Spleen (tissue), 11 donors: ENCODE measurements around the gene POU1F1. TPM values are rescaled to one million over a fixed set of nuclear protein-coding genes. Genes with fewer than 3 reads are reported as not detected.

ENCODE experiments used
- DNase-seq: peaks from one replicate; pipeline ENCODE4 v3.0.0-alpha.2; 2020
- H3K27ac ChIP-seq, 8 donors: fragments of 200-600 bp; sonication (generic) in 7 of 8; 1 replicate in 4 of 8; 2 replicates in 4 of 8; pipeline versions ENCODE4 v1.5.0 to v1.8.0; 2016 to 2021; ENCODE audit warnings: inconsistent platforms in 4 of 8, mild to moderate bottlenecking in 4 of 8, moderate library complexity in 1 of 8
- H3K27me3 ChIP-seq, 7 donors: fragments of 200-600 bp; sonication (generic) in 6 of 7; replicated peaks in 1 of 7; 1 replicate in 4 of 7; 2 replicates in 3 of 7; pipeline versions ENCODE4 v1.5.0 to v1.8.0; 2016 to 2021; ENCODE audit warnings: inconsistent platforms in 3 of 7, mild to moderate bottlenecking in 1 of 7
- H3K36me3 ChIP-seq, 6 donors: fragments of 200-600 bp; sonication (generic) in 5 of 6; 1 replicate in 4 of 6; 2 replicates in 2 of 6; pipeline versions ENCODE4 v1.5.0 to v1.8.0; 2016 to 2021; ENCODE audit warnings: inconsistent platforms in 2 of 6
- H3K4me1 ChIP-seq, 6 donors: fragments of 200-600 bp; sonication (generic) in 5 of 6; 1 replicate in 3 of 6; 2 replicates in 3 of 6; pipeline versions ENCODE4 v1.5.0 to v1.8.0; 2016 to 2021; ENCODE audit warnings: inconsistent platforms in 3 of 6
- H3K4me3 ChIP-seq, 8 donors: fragments of 200-600 bp; sonication (generic) in 7 of 8; 1 replicate in 4 of 8; 2 replicates in 4 of 8; pipeline versions ENCODE4 v1.5.0 to v1.8.0; 2016 to 2021; ENCODE audit warnings: inconsistent platforms in 4 of 8, mild to moderate bottlenecking in 4 of 8, moderate library complexity in 2 of 8
- H3K9me3 ChIP-seq, 8 donors: fragments of 200-600 bp; sonication (generic) in 7 of 8; 1 replicate in 4 of 8; 2 replicates in 4 of 8; pipeline versions ENCODE4 v1.5.0 to v1.8.0; 2016 to 2021; ENCODE audit warnings: inconsistent platforms in 4 of 8
- CTCF ChIP-seq, 11 experiments: fragments of 200-600 bp in 7 of 11; fragments of 450-650 bp in 4 of 11; sonication (generic) in 4 of 11; IDR thresholded peaks in 8 of 11; conservative IDR thresholded peaks in 3 of 11; 1 replicate in 7 of 11; 2 replicates in 4 of 11; pipeline versions ENCODE4 v1.4.0 to v1.8.0; 2016 to 2021; ENCODE audit warnings: antibody characterized with exemption in 11 of 11, inconsistent platforms in 4 of 11, mild to moderate bottlenecking in 1 of 11
- POLR2A ChIP-seq, 3 donors: fragments of 450-650 bp; IDR thresholded peaks; one replicate each; pipeline ENCODE4 v1.5.1; 2017; ENCODE audit warnings: antibody characterized with exemption in 3 of 3, mild to moderate bottlenecking in 1 of 3
- POLR2AphosphoS5 ChIP-seq, 3 donors: sonication (generic); formaldehyde crosslinking; IDR thresholded peaks; one replicate each; pipeline ENCODE4 v1.5.1; 2017; ENCODE audit warnings: antibody characterized with exemption in 3 of 3
- WGBS, 5 donors: extraction: QIAGEN DNeasy Blood & Tissue Kit in 3 of 5; methylation state at CpG; one replicate each; pipeline versions ENCODE4 v1.1.5 to v1.1.7; 2013 to 2018; 5-methylcytosine and 5-hydroxymethylcytosine counted together
- intact Hi-C: fragments of 100-400 bp; cut with DNase I; formaldehyde crosslinking; loops from one replicate; pipeline ENCODE4 v1.15.0; 2023; ENCODE audit warnings: low total_unique reads
- polyA plus RNA-seq, 3 donors: library from polyadenylated mRNA; stranded (reverse); fragments of 200-250 nt; gene quantifications; one replicate each; pipeline ENCODE4 v1.2.1, GENCODE V29; 2013
- total RNA-seq, 7 donors: library from RNA; depleted of rRNA in 3 of 7; stranded (reverse); fragments of >200 nt in 3 of 7; fragmentation: NEBNext Ultra II Directional in 4 of 7; extraction: Animal tissue kit (Norgen Biotek cat#: 25700) in 4 of 7; gene quantifications; one replicate each; pipeline versions ENCODE4 v1.1.0 to v1.2.1, GENCODE V29; 2016 to 2021
- donor health status: healthy with polysubstance abuse.
- donor health status: DM: no; HTN: no; CAD: no; lungs with moderate emphysema.
- donor health status: DM: no; HTN: no; CAD: no.
- donor health status: Bipolar disorder and iron deficiency.
- donor health status: healthy.
- donor health status: DM: no; HTN: no; CAD: no.
- donor health status: DM: yes; HTN: yes; CAD: no.

The POU1F1 gene
- total and polyA plus RNA-seq, 10 donors: not detected

GRCh38 chr3:87246662-87247429, 29.5 kb downstream of the POU1F1 start:
- 74 to 94% (median 82%) methylated on average over 3 of the region's 3 CpGs for WGBS, 5 donors
- DNase-seq: no peak
- Histone ChIP-seq H3K9me3 (no peaks in the 10 kb centered on the region), H3K4me3 (no peak overlapping the region), H3K27me3 (no peaks in the 10 kb centered on the region), H3K36me3 (peaks cover 0 to 66% (median 32%) of the 10 kb centered on the region in 6 donors), H3K27ac (no peak overlapping the region), H3K4me1 (no peaks in the 10 kb centered on the region)
- intact Hi-C loops: no loop called here
- no peak for TF ChIP-seq CTCF (IDR thresholded peaks at IDR 0.05 in 8 of 11, conservative IDR thresholded peaks at IDR 0.05 in 3 of 11)
- TF ChIP-seq POLR2A (IDR thresholded peaks at IDR 0.05): no peak
- TF ChIP-seq POLR2AphosphoS5 (IDR thresholded peaks at IDR 0.05): no peak

- Histone ChIP-seq H3K4me3 (no peak overlapping the region), H3K27ac (no peak overlapping the region), H3K4me1 (peaks cover 0 to 23% (median 15%) of the 10 kb centered on the region in 6 donors), H3K9me3 (no peaks in the 10 kb centered on the region), H3K36me3 (peaks cover 0 to 22% (median 0%) of the 10 kb centered on the region in 6 donors), H3K27me3 (no peaks in the 10 kb centered on the region)
- 91 to 100% (median 93%) methylated on average over 1 of the region's 1 CpG for WGBS, 5 donors
- DNase-seq: no peak
- no peak for TF ChIP-seq CTCF (IDR thresholded peaks at IDR 0.05 in 8 of 11, conservative IDR thresholded peaks at IDR 0.05 in 3 of 11)
- no peak for TF ChIP-seq POLR2A (IDR thresholded peaks at IDR 0.05)
- intact Hi-C loops: no loop called here
These were observed 40.3 kb downstream of the POU1F1 start for GRCh38 chr3:87236093-87236492.

- H3K4me1 ChIP-seq: peaks cover 6 to 46% (median 28%) of the 10 kb centered on the region in 6 donors
- no peak overlapping the region for H3K4me3 ChIP-seq
- peaks cover 0 to 14% (median 0%) of the 10 kb centered on the region in 6 donors for H3K36me3 ChIP-seq
- H3K27ac ChIP-seq: no peak overlapping the region
- 87 to 100% (median 93%) methylated on average over 1 of the region's 1 CpG for WGBS, 5 donors
- intact Hi-C loops: no loop called here
- H3K27me3 ChIP-seq: no peaks in the 10 kb centered on the region
- H3K9me3 ChIP-seq: no peaks in the 10 kb centered on the region
- no peak for TF ChIP-seq CTCF (IDR thresholded peaks at IDR 0.05 in 8 of 11, conservative IDR thresholded peaks at IDR 0.05 in 3 of 11)
- TF ChIP-seq POLR2AphosphoS5 (IDR thresholded peaks at IDR 0.05): no peak
- TF ChIP-seq POLR2A (IDR thresholded peaks at IDR 0.05): no peak
- no peak for DNase-seq
These were observed 42.6 kb downstream of the POU1F1 start for GRCh38 chr3:87233805-87234204.

- WGBS, 5 donors: 73 to 89% (median 78%) methylated on average over 1 of the region's 1 CpG
- Histone ChIP-seq H3K27me3 (no peaks in the 10 kb centered on the region), H3K27ac (no peak overlapping the region), H3K4me1 (peaks cover 16 to 65% (median 46%) of the 10 kb centered on the region in 6 donors), H3K36me3 (no peaks in the 10 kb centered on the region), H3K9me3 (no peaks in the 10 kb centered on the region), H3K4me3 (peak overlapping the region in 1 of 8 donors; percentile 80)
- no peak for TF ChIP-seq POLR2A (IDR thresholded peaks at IDR 0.05)
- DNase-seq: no peak
- intact Hi-C loops: no loop called here
These were observed 47.3 kb downstream of the POU1F1 start for GRCh38 chr3:87229113-87229512.
